ENCODE measurements around the gene DNAJC13. TPM values are rescaled to one million over a fixed set of nuclear protein-coding genes. Genes with fewer than 3 reads are reported as not detected.
A peak's percentile ranks its signal among the peaks of the same experiment; 100 is the strongest.

Gene DNAJC13
- total RNA-seq, 1 donor from 2014 or later, result 34.2 TPM

- no peak for TF ChIP-seq CTCF (IDR thresholded peaks at IDR 0.05; ENCODE audit: insufficient read depth, low read length, severe bottlenecking)
- Histone ChIP-seq H3K36me3 (ENCODE audit: control insufficient read depth, insufficient read depth, low read length) (peaks cover 10% of the 10 kb centered on the region), H3K4me3 (ENCODE audit: low read depth, low read length) (no peak overlapping the region), H3K27me3 (ENCODE audit: control insufficient read depth, insufficient read depth, low read length) (no peaks in the 10 kb centered on the region)
- FAIRE-seq (no peak), DNase-seq (ENCODE audit: low read depth) (peak; percentile 27)
These were observed 119.3 kb downstream of the DNAJC13 start for GRCh38 chr3:132536442-132537153.

GRCh38 chr3:132537297-132537696, 120.0 kb downstream of the DNAJC13 start:
- H3K36me3 ChIP-seq (ENCODE audit: control insufficient read depth, insufficient read depth, low read length), result peaks cover 10% of the 10 kb centered on the region
- H3K4me3 ChIP-seq (ENCODE audit: low read depth, low read length), result no peak overlapping the region
- DNase-seq (ENCODE audit: low read depth) (no peak), FAIRE-seq (no peak)
- no peak for TF ChIP-seq CTCF (IDR thresholded peaks at IDR 0.05; ENCODE audit: insufficient read depth, low read length, severe bottlenecking)
- no peaks in the 10 kb centered on the region for H3K27me3 ChIP-seq (ENCODE audit: control insufficient read depth, insufficient read depth, low read length)

DNA sequence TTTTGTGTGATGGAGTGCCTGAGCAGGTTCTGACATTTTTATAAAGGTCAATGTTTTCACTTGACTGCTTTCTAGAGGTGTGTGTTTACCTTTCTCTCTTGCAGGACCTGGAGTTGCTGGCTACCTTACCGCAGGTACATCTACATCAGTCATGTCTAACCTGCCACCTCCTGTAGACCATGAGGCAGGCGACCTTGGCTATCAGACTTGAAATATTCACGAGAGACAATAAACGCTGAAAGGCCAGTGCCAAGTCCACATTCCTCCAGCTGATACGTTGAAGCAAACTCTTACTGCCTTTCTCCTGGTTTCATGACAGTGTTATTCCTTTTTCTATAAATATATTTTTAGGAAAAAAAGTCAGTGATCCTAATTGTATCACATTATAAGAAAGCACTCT, 120.8 kb downstream of the DNAJC13 start:
- Histone ChIP-seq H3K36me3 (ENCODE audit: control insufficient read depth, insufficient read depth, low read length) (peaks cover 10% of the 10 kb centered on the region), H3K4me3 (ENCODE audit: low read depth, low read length) (no peak overlapping the region), H3K27me3 (ENCODE audit: control insufficient read depth, insufficient read depth, low read length) (no peaks in the 10 kb centered on the region)
- TF ChIP-seq CTCF (IDR thresholded peaks at IDR 0.05; ENCODE audit: insufficient read depth, low read length, severe bottlenecking), result no peak
- DNase-seq (ENCODE audit: low read depth) (no peak), FAIRE-seq (no peak)

GRCh38 chr3:132539681-132540080, 122.4 kb downstream of the DNAJC13 start:
- DNase-seq (ENCODE audit: low read depth) (no peak), FAIRE-seq (no peak)
- no peak for TF ChIP-seq CTCF (IDR thresholded peaks at IDR 0.05; ENCODE audit: insufficient read depth, low read length, severe bottlenecking)
- Histone ChIP-seq H3K36me3 (ENCODE audit: control insufficient read depth, insufficient read depth, low read length) (peaks cover 10% of the 10 kb centered on the region), H3K27me3 (ENCODE audit: control insufficient read depth, insufficient read depth, low read length) (no peaks in the 10 kb centered on the region), H3K4me3 (ENCODE audit: low read depth, low read length) (no peak overlapping the region)

- no peak for FAIRE-seq
- no peak for TF ChIP-seq CTCF (IDR thresholded peaks at IDR 0.05; ENCODE audit: insufficient read depth, low read length, severe bottlenecking)
- H3K36me3 ChIP-seq (ENCODE audit: control insufficient read depth, insufficient read depth, low read length), result peaks cover 6% of the 10 kb centered on the region
- H3K4me3 ChIP-seq (ENCODE audit: low read depth, low read length), result no peak overlapping the region
- H3K27me3 ChIP-seq (ENCODE audit: control insufficient read depth, insufficient read depth, low read length), result no peaks in the 10 kb centered on the region
- no peak for DNase-seq (ENCODE audit: low read depth)
These were observed 125.3 kb downstream of the DNAJC13 start for GRCh38 chr3:132542577-132542976.
